Aorta (tissue), 5 donors: Measurements from ENCODE around the gene STPG4. TPM values are rescaled to one million over a fixed set of nuclear protein-coding genes. Genes with fewer than 3 reads are reported as not detected.

Experiments used
- ATAC-seq: fragments of 200-7000 bp; cut with Tn5 transposase; one replicate; pipeline ENCODE4 v1.9.1; 2022; ENCODE audit warnings: moderate library complexity; ENCODE audit not compliant: low FRiP score
- DNase-seq, 2 donors: peaks; one replicate each; pipeline ENCODE4 v3.0.0-alpha.2; 2020
- H3K27ac ChIP-seq, 2 donors: one replicate each; pipeline ENCODE4 v1.5.1; 2013; ENCODE audit warnings: low read length in 2 of 2, mild to moderate bottlenecking in 2 of 2, moderate library complexity in 2 of 2, control low read depth in 1 of 2, inconsistent platforms in 1 of 2, low read depth in 1 of 2
- H3K27me3 ChIP-seq, 2 donors: one replicate each; pipeline ENCODE4 v1.6.1; 2013; ENCODE audit warnings: control low read depth in 1 of 2, low read length in 1 of 2, mild to moderate bottlenecking in 1 of 2, moderate library complexity in 1 of 2; ENCODE audit not compliant: insufficient read depth in 2 of 2, control insufficient read depth in 1 of 2
- H3K36me3 ChIP-seq, 2 donors: one replicate each; pipeline ENCODE4 v1.6.1; 2013; ENCODE audit warnings: control low read depth in 1 of 2, low read length in 1 of 2, mild to moderate bottlenecking in 1 of 2; ENCODE audit not compliant: insufficient read depth in 2 of 2, control insufficient read depth in 1 of 2
- H3K4me1 ChIP-seq, 2 donors: one replicate each; pipeline ENCODE4 v1.6.1; 2013; ENCODE audit warnings: low read length in 2 of 2, control low read depth in 1 of 2, mild to moderate bottlenecking in 1 of 2, moderate library complexity in 1 of 2; ENCODE audit not compliant: insufficient read depth in 2 of 2, control insufficient read depth in 1 of 2
- H3K4me3 ChIP-seq, 2 donors: one replicate each; pipeline ENCODE4 v1.5.1; 2013; ENCODE audit warnings: low read length in 2 of 2, control low read depth in 1 of 2, mild to moderate bottlenecking in 1 of 2
- H3K9me3 ChIP-seq: one replicate; pipeline ENCODE4 v1.6.1; 2013; ENCODE audit warnings: mild to moderate bottlenecking, low read length; ENCODE audit not compliant: control insufficient read depth
- WGBS, 2 donors: extraction: QIAGEN DNeasy Blood & Tissue Kit; methylation state at CpG; one replicate each; pipeline ENCODE4 v1.1.7; 2013; 5-methylcytosine and 5-hydroxymethylcytosine counted together
- intact Hi-C, 2 donors: fragments of 100-400 bp; cut with DNase I; formaldehyde crosslinking; loops; one replicate each; pipeline versions ENCODE4 v1.14.2 to v1.15.0; 2022
- polyA plus RNA-seq, 2 donors: library from polyadenylated mRNA; stranded (reverse); fragments of 200-250 nt; gene quantifications; one replicate each; pipeline ENCODE4 v1.2.3, GENCODE V29; 2013
- total RNA-seq, 2 donors: library from RNA; stranded (reverse); fragmentation: NEBNext Ultra II Directional; extraction: Animal tissue kit (Norgen Biotek cat#: 25700); gene quantifications; one replicate each; pipeline ENCODE4 v1.2.1, GENCODE V29; 2021
- donor health status: healthy with polysubstance abuse.
- donor health status: Bipolar disorder and iron deficiency.
- donor health status: DM: no; HTN: no; CAD: no.
- donor health status: DM: no; HTN: no; CAD: no.
- donor health status: DM: yes; HTN: yes; CAD: no.

STPG4 gene
- total and polyA plus RNA-seq, 4 donors: 0.51 to 0.90 (median 0.75) TPM; not detected in 1

- Histone ChIP-seq H3K9me3 (no peaks in the 10 kb centered on the region), H3K36me3 (no peaks in the 10 kb centered on the region), H3K4me3 (no peak overlapping the region), H3K27me3 (no peaks in the 10 kb centered on the region), H3K4me1 (peaks cover 0 to 6% of the 10 kb centered on the region in 2 donors), H3K27ac (peak overlapping the region; percentile 45 to 74)
- WGBS, 2 donors: 51 to 58% methylated on average over 15 of the region's 15 CpGs
- DNase-seq: peak; percentile 90 to 94
- intact Hi-C loops: no loop called here
- peak; percentile 23 for ATAC-seq
These were observed 83.9 kb downstream of the STPG4 start for GRCh38 chr2:47070920-47071824.

- no peaks in the 10 kb centered on the region for H3K9me3 ChIP-seq
- intact Hi-C loops: no loop called here
- ATAC-seq (no peak), DNase-seq (peak in 1 of 2 donors; percentile 46)
- no peaks in the 10 kb centered on the region for H3K27me3 ChIP-seq
- peak overlapping the region; percentile 6 to 74 for H3K27ac ChIP-seq
- 39 to 43% methylated on average over 13 of the region's 13 CpGs for WGBS, 2 donors
- H3K36me3 ChIP-seq: no peaks in the 10 kb centered on the region
- no peak overlapping the region for H3K4me3 ChIP-seq
- peaks cover 2 to 6% of the 10 kb centered on the region in 2 donors for H3K4me1 ChIP-seq
These were observed 84.8 kb downstream of the STPG4 start for GRCh38 chr2:47070155-47070919.

- Histone ChIP-seq H3K4me1 (peaks cover 2 to 6% of the 10 kb centered on the region in 2 donors), H3K27ac (peak overlapping the region; percentile 65 to 96), H3K27me3 (no peaks in the 10 kb centered on the region), H3K4me3 (no peak overlapping the region), H3K36me3 (no peaks in the 10 kb centered on the region), H3K9me3 (no peaks in the 10 kb centered on the region)
- peak; percentile 56 for ATAC-seq
- intact Hi-C loops: no loop called here
- 5 to 12% methylated on average over 6 of the region's 6 CpGs for WGBS, 2 donors
- peak; percentile 89 to 92 for DNase-seq
These were observed 85.4 kb downstream of the STPG4 start for GRCh38 chr2:47069628-47070154.

GRCh38 chr2:47068981-47069627 is 86.0 kb downstream of the STPG4 start:
- Histone ChIP-seq H3K36me3 (no peaks in the 10 kb centered on the region), H3K9me3 (no peaks in the 10 kb centered on the region), H3K27me3 (no peaks in the 10 kb centered on the region), H3K4me3 (no peak overlapping the region), H3K27ac (peak overlapping the region; percentile 65 to 96), H3K4me1 (peaks cover 2 to 6% of the 10 kb centered on the region in 2 donors)
- DNase-seq (no peak), ATAC-seq (no peak)
- WGBS, 2 donors: 33 to 41% methylated on average over 6 of the region's 6 CpGs
- intact Hi-C loops: no loop called here

GRCh38 chr2:47067788-47068407 is 87.2 kb downstream of the STPG4 start:
- intact Hi-C loops: no loop called here
- WGBS, 2 donors: 73 to 85% methylated on average over 14 of the region's 14 CpGs
- H3K36me3 ChIP-seq: no peaks in the 10 kb centered on the region
- H3K27ac ChIP-seq: peak overlapping the region in 1 of 2 donors; percentile 70
- peak in 1 of 2 donors; percentile 39 for DNase-seq
- H3K4me3 ChIP-seq: no peak overlapping the region
- H3K27me3 ChIP-seq: no peaks in the 10 kb centered on the region
- ATAC-seq: no peak
- H3K9me3 ChIP-seq: no peaks in the 10 kb centered on the region
- H3K4me1 ChIP-seq: peaks cover 2 to 6% of the 10 kb centered on the region in 2 donors

- WGBS, 2 donors: 21 to 32% methylated on average over 4 of the region's 4 CpGs
These were observed 89.2 kb downstream of the STPG4 start for GRCh38 chr2:47065771-47066380.

GRCh38 chr2:47065343-47065742 is 89.8 kb downstream of the STPG4 start:
- H3K9me3 ChIP-seq: no peaks in the 10 kb centered on the region
- intact Hi-C loops: no loop called here
- no peak for ATAC-seq

More at GRCh38 chr2:47065771-47066380, 89.2 kb downstream of the STPG4 start:
- Histone ChIP-seq H3K27me3 (no peaks in the 10 kb centered on the region), H3K9me3 (no peaks in the 10 kb centered on the region), H3K27ac (peak overlapping the region in 1 of 2 donors; percentile 41), H3K4me3 (no peak overlapping the region), H3K4me1 (peaks cover 2 to 3% of the 10 kb centered on the region in 2 donors), H3K36me3 (peaks cover 0 to under 1% of the 10 kb centered on the region in 2 donors)
- intact Hi-C loops: no loop called here
- ATAC-seq: no peak
- no peak for DNase-seq

More at GRCh38 chr2:47065343-47065742, 89.8 kb downstream of the STPG4 start:
- no peaks in the 10 kb centered on the region for H3K27me3 ChIP-seq
- H3K27ac ChIP-seq: peak overlapping the region in 1 of 2 donors; percentile 41
- WGBS, 2 donors: 70 to 73% methylated on average over 3 of the region's 3 CpGs
- DNase-seq: no peak
- H3K4me1 ChIP-seq: peaks cover 2 to 3% of the 10 kb centered on the region in 2 donors
- H3K36me3 ChIP-seq: peaks cover 0 to 1% of the 10 kb centered on the region in 2 donors
- H3K4me3 ChIP-seq: no peak overlapping the region
